Hematopoietic multipotent progenitor cell treated with erythropoietin and hydrocortisone succinate and interleukin-3 and kit ligand, for 4 days (in vitro differentiated cells): Measurements from ENCODE around the gene CDC42SE2.
"Not testable (repeated sequence)": the region's sequence is repeated elsewhere in the genome, so short reads cannot be mapped to it uniquely, and the experiment has no call there.

Experiments used
- DNase-seq: peaks from one replicate; pipeline ENCODE4 v3.0.0-alpha.2; 2015

CDC42SE2 gene

DNA sequence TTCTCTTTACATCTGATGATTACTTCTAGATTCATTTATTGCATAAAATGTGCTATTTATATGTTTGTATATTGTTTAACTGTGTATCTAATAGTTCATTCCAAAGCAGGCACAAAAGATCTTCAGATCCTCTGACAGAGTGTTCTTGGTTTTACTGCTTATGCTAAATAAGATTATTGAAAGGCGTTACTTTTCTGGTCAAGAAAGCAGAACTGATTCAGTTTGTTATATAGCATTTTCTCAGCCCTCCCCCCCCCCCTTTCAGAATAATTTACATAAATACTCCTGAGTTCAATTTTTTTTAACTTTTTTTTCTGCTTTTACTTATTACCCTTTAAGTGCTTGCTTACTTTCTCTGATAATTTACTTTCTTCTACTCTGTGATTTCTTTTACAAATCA is 15.4 kb downstream of the CDC42SE2 start:
- no peak for DNase-seq

DNA sequence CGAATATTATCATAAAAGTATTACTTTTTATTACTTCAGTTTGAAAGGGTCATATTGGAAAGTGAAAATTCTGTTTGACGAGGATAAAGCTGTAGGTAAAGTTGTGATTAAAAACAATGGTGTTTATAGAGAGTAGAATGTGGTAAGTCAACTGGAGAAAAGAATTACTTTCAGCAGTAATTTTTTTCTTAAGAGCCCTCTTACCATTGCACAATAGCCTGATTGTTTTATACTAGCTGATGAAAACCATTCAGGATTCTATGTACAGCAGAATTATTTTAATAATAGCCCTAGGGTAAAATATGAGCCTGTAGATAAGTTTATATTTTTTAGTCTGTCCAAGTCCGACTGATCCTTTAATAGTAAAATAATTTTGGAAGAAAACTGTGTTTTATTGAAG is 16.6 kb downstream of the CDC42SE2 start:
- DNase-seq = no peak

DNA sequence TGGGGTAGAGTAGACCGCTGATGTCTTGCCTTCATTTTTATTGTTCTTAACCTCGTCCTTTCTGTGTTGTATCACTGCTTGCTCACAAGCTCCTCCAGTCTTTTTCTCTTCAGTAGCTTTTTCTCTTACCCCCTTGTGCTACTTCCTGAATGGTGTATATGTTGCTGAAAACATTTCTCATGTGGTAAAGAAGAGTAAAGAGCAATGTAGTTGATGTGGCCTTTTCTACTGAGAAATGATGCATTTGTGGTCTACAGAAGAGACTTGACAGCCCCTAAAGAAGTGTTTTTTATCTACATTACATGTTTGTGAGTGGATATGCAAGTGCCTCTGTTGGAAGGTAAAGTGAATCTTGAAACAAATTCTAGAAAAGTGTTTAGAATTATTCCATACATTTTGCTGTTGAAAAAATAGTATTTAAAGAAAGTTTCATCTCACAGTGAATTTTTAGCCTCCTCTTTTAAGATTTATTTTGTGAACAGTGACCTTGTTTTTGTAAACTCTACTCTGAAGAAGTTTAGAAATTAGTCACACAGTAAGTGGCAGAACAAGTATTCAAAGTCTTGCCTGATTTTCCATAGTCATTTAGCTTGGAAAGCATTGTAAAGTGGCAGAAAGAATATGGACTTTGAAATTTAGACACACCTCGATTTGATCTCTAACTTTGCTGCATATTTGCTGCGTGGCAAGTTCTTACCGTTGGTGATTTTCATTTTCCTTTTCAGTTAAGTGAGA is 17.4 kb downstream of the CDC42SE2 start:
- peak; percentile 47 for DNase-seq

DNA sequence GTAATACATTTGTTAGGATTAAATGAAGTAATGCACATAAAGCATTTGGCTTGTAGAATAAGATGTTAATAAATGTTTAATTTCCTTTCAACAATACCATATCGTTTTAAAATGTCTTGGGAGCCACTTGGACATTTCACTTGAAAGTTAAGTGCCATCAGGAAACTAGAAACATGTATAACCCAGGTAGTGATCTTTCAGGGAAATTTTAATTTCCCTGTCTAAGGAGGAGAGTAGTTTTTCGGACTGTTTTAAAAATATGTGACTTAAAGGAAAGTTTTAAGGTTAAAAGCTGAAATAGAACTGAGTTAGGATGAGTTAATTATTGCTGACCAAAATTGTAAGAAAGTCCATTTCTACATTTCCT is 18.0 kb downstream of the CDC42SE2 start:
- no peak for DNase-seq

DNA sequence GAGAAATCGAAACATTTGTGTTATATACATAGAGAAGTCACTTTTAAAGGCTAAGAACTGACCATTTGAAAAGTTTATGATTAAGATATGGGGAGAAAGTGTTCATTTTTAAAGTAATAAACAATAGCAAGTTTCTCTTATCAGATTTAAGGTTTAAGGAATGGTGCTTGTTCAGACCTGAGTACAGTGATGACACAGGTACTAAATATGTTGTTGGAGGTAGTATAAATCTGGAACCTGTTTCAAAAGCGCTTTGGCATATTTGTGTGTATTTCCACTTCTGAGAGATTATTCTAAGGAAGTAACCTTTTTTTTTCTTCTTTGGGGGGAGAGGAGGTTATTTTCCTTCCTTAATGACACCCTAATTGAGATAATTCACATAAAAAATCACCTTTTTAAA is 18.4 kb downstream of the CDC42SE2 start:
- no peak for DNase-seq

DNA sequence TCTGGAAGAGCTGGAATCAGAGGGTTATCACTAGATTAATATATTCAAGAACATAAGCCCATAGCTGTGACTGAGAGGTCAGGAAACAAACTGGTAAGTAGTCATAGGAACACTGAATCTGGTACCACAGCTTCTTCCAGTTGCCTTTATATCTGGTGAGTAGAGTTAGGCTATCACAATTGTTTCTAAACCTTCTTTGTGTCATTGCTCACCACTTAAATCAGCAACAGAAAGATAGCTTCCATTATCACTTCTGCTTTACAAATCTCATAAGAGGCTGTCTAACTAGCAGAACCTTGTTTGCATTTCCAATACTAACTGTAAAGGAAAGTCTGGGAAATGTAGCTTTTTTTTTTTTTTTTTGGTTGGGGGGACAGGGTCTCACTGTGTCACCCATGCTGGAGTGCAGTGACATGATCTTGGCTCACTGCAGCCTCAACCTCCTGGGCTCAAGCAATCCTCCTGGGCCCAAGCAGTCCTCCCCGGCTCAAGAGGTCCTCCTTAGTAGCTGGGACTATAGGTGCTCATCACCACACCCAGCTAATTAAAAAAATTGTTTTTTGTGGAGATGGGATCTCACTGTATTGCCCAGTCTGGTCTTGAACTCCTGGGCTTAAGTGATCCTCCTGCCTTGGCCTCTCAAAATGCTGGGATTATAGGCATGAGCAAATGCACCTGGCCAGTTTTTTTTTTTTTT is 22.0 kb downstream of the CDC42SE2 start:
- no peak for DNase-seq

DNA sequence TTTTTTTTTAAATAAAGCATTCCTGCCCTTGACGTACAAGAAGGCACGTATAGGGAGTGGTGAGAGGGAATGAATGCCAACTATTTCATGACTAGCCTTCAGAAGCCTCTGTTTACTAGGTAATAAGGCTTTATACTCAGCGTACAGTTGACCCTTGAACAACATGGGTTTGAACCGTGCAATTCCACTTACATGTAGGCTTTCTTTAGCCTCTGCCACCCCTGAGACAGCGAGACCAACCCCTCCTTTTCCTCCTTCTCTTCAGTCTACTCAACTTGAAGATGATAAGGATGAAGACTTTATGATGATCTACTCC is 22.5 kb downstream of the CDC42SE2 start:
- DNase-seq = no peak

DNA sequence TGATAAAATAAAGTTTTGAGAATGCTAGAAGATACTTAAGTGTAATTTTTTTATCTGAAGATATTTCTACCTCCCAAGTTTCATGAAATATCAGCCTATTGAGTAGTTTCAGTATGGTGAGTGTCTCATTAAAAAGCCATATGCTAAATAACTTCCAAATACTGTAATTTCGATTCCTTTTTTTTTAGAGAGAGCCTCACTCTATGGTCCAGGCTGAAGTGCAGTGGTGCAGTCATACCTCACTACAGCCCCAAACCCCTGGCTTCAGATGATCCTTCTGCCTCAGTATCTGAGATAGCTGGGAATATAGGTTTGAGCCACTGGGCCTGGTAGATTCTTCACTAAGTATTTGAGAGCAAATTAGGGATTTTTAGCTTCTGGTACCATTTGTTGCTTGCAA is 24.5 kb downstream of the CDC42SE2 start:
- no peak for DNase-seq

DNA sequence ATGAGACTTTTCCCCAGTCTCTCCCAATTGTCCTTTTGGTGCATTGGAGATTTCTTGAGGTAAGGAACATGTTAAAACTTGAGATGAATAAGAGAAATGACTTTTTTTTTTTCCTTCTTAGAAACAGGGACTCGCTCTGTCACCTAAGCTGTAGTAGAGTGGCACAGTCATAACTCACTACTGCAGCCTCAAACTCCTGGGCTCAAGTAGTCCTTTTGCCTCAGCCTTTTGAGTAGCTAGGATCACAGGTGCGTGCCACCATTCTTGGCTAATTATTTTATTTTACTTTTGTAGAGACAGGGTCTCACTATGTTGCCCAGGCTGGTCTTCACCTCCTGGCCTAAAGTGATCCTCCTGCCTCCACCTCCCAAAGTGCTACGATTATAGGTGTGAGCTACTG is 25.9 kb downstream of the CDC42SE2 start:
- no peak for DNase-seq

DNA sequence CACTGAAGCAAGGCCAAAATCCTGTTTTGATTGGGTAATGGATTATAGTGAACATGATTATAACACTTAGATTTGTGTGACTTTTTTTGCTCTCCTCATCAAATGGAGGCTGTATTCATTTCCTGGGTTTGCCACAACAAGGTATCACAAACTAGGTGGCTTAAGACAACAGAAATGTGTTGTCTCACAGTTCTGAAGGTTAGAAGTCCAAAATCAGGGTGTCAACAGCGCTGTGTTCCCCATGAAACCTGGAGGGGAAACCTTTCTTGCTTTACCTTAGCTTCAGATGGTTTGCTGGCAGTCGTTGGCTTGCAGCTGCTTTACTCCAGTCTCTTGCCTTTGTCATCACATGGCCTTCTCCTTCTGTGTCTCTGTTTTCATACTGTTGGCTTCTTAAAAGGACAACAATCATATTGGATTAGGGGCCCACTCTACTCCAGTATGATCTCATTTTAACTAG is 32.4 kb downstream of the CDC42SE2 start:
- DNase-seq = no peak

DNA sequence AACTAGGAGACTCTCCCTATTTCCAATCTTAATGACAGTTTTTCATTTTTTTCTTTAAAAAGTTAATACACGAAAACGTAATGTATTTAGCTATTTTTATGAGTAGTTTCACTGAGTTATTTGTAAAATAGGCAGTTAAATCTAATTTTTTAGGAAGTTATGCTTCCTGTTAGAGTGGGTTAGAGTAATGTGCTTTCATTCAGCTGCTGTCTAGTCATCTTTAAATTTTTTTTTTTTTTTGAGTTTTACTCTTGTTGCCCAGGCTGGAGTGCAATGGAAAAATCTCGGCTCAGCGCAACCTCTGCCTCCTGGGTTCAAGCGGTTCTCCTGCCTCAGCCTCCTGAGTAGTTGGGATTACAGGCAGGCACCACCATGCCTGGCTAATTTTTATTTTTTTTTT is 34.0 kb downstream of the CDC42SE2 start:
- DNase-seq = no peak

DNA sequence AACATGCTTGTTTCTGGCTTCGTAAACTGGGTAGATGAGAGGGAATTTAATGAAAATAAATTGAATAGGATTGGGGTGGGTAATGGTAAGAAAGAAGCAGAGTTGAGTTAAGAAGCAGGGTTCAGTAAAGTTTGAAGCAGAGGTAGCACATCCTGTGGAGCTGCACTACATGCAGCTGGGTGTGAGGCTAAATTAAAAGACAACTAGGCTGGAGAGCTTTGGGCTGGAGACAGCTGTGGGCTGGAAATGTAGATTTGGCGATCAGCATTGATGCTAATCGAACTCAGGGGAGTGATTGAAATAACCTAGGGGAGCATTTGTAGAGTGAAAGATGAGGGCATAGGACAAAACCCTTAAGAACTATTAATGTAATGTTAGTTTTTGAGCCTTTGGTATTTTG is 35.6 kb downstream of the CDC42SE2 start:
- DNase-seq = no peak

DNA sequence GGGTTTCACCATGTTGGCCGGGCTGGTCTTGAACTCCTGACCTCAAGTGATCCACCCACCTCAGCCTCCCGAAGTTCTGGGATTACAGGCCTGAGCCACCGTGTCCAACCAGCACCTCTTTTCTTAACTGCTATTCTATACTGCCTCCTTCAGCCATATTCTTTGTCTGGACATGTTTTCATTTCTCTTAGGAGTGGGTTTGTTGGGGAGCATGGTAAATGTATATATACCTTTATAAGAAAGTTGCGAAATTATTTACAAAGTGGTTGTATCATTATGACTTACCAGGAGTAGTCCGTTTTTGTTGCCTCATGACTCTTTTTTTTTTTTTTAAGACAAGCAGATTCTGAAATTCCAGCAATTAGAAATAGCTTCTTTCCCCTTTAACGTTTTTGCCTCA is 38.7 kb downstream of the CDC42SE2 start:
- no peak for DNase-seq

DNA sequence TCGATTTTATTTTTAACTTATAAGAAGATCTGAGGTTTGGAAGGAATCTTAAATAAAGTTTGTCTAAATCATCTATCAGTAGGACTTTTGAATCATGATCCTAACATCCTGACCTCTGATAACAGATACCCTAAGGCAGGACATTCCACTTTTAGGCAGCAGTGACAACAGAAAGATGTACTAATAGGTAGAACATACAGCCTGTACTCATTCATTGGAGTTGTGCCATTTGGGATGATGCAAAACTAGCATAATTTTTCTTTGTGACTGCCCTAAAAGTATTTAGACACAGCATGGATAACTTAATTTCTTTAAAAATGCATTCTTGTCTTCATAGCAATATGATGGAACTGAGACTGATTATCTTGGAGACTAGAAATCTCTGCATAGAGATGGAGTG is 39.7 kb downstream of the CDC42SE2 start:
- no peak for DNase-seq

DNA sequence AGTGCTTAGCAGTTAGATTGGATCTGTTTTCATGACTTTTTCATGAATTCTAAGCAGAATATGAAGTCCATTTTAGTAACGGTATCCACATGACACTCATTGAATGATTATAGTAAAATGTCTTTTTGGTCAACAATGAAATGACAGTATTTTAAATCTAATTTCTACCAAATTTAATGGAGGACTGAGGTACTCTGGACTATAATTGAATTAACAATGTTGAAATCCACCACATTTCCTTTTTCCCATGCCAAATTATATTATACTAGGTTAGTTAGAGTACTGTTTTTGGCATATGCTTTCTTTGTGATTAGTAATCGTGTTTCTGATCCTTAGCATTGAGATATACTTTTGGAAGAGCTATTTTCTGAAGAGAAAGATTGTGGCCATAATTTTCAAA is 40.6 kb downstream of the CDC42SE2 start:
- no peak for DNase-seq

DNA sequence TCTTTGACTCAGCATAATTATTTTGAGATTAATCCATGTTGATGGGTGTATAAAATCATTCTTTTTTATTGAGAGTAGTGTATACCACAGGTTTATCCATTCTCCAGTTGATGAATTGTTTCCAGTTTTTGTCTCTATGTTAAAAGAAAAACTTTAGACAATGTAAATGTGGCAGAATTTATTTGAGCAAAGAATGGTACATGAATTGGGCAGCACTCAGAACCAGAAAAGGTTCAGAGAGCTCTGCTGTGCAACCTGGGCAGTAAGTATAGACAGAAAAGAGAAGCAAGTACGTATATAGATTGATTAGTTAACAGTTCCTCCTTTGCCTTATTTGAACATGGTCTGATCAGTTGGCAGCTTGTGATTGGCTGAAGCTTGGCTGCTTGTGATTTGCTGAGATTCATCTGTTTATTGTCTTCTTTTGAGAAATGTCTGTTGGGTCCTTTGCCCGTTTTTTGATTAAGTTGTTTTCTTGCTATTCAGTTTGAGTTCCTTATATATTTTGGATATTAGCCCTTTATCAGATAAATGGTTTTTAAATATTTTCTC is 41.4 kb downstream of the CDC42SE2 start:
- no peak for DNase-seq

DNA sequence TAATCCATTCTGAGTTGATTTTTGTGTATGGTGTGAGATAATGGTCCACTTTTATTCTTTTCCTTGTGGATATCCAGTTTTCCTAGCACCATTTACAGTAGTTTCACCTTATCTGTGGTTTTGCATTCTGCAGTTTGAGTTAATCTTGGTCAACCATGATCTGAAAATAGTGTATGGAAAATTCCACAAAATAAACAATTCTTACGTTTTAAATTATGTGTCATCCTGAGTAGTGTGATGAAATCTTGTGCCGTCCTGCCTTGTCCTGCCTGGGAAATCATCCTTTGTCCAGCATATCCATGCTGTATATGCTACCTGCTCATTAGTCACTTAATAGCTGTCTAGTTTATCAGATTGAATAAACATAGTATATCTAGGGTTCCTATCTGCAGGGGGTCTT is 42.1 kb downstream of the CDC42SE2 start:
- DNase-seq = no peak

DNA sequence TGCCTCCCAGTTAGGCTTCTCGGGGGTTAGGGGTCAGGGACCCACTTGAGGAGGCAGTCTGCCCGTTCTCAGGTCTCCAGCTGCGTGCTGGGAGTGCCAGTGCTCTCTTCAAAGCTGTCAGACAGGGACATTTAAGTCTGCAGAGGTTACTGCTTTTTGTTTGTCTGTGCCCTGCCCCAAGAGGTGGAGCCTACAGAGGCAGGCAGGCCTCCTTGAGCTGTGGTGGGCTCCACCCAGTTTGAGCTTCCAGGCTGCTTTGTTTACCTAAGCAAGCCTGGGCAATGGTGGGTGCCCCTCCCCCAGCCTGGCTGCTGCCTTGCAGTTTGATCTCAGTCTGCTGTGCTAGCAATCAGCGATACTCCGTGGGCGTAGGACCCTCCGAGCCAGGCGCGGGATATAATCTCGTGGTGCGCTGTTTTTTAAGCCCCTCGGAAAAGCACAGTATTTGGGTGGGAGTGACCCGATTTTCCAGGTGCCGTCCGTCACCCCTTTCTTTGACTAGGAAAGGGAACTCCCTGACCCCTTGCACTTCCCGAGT is 48.5 kb downstream of the CDC42SE2 start:
- not testable (repeated sequence) for DNase-seq

DNA sequence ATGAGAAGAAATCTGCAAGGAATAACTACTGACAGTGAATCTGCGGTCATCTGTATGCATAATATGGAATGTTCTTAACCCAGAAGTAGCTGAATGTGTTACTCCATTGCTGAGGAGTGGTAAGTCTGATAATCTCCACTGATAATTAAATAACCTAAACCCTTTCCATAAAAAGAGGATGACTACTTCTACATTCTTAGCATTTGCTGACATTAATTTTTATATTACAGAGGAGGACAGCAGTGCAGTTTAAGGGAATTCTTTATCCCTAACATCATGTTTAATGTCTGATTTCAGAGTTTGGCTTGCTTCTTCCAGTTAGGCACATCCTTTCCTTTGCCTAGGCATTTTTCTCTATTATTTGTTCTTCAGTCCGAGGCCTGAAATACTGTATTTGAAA is 52.2 kb downstream of the CDC42SE2 start:
- DNase-seq = no peak

DNA sequence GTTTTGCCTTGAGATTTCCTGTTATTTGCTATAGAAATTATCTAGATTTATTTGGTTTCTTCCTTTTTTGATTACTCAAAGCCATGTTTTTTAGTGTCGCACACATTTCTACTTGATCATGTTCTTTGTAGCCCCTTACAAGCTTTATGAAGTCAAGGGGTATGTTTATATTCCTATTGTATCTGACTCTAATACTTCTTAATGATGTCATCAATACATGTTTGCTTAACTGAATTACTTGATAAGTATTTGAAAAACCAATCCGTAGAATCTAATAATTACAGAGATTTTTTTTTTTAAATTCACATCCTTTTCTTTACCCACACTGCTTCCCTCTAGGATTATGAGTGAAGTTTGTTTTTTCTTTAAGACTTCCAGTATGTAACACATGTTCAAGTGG is 53.0 kb downstream of the CDC42SE2 start:
- DNase-seq = no peak

DNA sequence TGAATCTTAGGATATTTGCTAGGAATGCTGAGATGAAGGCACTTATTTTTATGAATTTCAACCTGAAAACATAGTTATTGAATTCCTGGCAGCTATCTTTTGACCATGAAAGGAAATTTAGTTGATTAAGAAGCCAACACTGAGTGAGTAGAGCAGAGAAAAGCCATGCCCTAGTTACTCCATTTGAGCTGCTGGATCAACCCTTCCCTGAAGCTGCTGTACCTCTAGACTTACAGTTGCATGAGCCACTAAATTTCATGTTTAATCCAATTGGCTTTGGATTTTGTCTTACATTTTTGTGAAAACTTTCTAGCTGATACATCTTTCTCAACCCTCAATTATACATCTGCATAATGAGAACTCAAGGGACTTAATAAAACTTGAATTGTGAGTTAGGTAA is 54.6 kb downstream of the CDC42SE2 start:
- no peak for DNase-seq

DNA sequence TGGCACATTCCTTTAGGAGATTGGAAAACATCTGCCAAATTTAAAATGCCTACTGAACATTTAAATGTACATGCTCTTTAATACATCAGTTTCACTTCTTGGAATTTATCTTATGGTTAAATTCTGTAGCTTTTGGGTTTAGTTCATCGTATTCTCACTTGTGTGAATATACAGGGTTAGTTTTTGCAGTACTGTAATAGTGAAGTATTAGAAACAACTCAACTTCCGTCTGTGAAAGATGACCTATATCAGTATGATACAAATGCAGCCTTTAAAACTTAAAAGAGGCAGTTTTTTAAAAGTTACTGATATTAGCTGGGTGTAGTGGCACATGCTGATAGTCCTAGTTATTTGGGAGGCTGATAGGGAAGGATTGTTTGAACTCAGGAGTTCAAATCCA is 57.2 kb downstream of the CDC42SE2 start:
- DNase-seq = no peak

DNA sequence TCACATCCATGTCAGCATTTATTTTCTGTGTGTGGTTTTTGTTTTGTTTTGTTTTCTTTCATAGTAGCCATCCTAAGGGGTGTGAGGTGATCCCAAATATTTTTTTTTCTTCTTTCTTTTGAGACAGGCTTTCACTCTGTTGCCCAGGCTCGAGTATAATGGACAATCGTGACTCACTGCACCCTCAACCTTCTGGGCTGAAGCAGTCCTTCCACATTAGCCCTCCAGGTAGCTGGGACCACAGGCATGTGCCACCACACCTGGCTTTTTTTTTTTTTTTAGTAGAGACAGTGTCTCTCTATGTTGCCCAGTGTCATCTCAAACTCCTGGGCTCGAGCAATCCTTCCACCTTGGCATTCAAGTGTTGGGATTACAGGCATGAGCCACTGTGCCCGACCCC is 59.1 kb downstream of the CDC42SE2 start:
- no peak for DNase-seq

DNA sequence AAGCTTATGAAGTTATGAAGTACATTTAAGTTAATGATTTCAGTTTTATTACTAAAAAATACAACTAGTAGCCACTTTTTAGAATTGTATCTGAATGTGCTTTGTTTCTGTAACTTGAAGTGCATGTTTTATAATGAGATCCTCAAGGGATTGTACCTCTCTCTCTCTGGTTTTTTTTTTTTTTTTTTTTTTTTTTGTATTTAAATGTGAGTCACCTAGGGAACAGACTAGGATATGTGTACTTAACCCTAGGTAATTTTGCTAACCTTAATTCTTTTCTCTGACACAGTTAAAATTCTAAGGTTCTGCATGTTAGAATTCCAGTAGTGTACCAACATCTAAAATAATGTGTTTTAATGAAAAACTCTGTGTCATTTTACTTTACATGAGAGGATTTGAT is 59.5 kb downstream of the CDC42SE2 start:
- DNase-seq = no peak

DNA sequence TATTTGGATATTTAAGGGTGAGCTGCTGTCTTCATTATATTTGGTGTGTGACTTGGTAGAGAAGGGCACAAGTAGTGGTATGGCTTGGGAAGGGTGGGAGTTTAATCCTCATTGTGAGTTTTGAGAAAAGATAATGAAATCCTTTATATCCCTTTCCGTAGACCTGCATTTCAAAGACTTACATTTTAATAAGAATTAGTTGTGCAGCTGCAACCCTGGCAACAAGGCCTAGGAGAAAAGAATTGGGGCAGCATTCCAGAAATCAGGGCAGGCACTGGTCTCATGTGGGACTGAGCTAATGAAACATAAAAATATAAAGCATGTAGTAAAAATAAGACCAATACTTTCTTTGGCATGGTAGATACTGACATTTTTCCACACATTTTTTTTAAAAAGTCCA is 60.5 kb downstream of the CDC42SE2 start:
- DNase-seq = no peak
